Esophagus muscularis mucosa (tissue), 4 donors: ENCODE measurements around the gene MSH3. TPM values are rescaled to one million over a fixed set of nuclear protein-coding genes. Genes with fewer than 3 reads are reported as not detected.

Experiments
- DNase-seq: peaks from one replicate; pipeline ENCODE4 v3.0.0-alpha.2; 2017; ENCODE audit errors: extremely low spot score
- H3K27ac ChIP-seq, 4 donors: fragments of 200-600 bp; sonication (generic); replicated peaks in 1 of 4; 1 replicate in 3 of 4; 2 replicates in 1 of 4; pipeline ENCODE4 v1.5.1; 2016 to 2019; ENCODE audit warnings: mild to moderate bottlenecking in 1 of 4
- H3K27me3 ChIP-seq, 4 donors: fragments of 200-600 bp; sonication (generic); one replicate each; pipeline versions ENCODE4 v1.5.1 to v1.6.0; 2016 to 2019
- H3K36me3 ChIP-seq, 4 donors: fragments of 200-600 bp; sonication (generic); one replicate each; pipeline ENCODE4 v1.5.1; 2016 to 2019
- H3K4me1 ChIP-seq, 4 donors: fragments of 200-600 bp; sonication (generic); one replicate each; pipeline ENCODE4 v1.5.1; 2016 to 2019
- H3K4me3 ChIP-seq, 4 donors: fragments of 200-600 bp; sonication (generic); 1 replicate in 2 of 4; 2 replicates in 2 of 4; pipeline ENCODE4 v1.5.1; 2016 to 2019; ENCODE audit warnings: mild to moderate bottlenecking in 4 of 4, moderate library complexity in 1 of 4
- H3K9me3 ChIP-seq, 4 donors: fragments of 200-600 bp; sonication (generic); 1 replicate in 3 of 4; 2 replicates in 1 of 4; pipeline ENCODE4 v1.5.1; 2016 to 2019
- CTCF ChIP-seq, 3 experiments: fragments of 200-600 bp in 2 of 3; fragments of 450-650 bp in 1 of 3; sonication (generic) in 2 of 3; IDR thresholded peaks; one replicate each; pipeline ENCODE4 v1.5.1; 2017 to 2019; ENCODE audit warnings: antibody characterized with exemption in 3 of 3, mild to moderate bottlenecking in 2 of 3, moderate library complexity in 1 of 3
- EP300 ChIP-seq: sonication (generic); formaldehyde crosslinking; IDR thresholded peaks from one replicate; pipeline ENCODE4 v1.6.1; 2017; ENCODE audit warnings: antibody characterized with exemption
- POLR2A ChIP-seq: fragments of 450-650 bp; IDR thresholded peaks from one replicate; pipeline ENCODE4 v1.6.1; 2017; ENCODE audit warnings: antibody characterized with exemption, moderate library complexity, mild to moderate bottlenecking, low read depth
- POLR2AphosphoS5 ChIP-seq, 2 donors: sonication (generic); formaldehyde crosslinking; IDR thresholded peaks; one replicate each; pipeline ENCODE4 v1.6.1; 2017; ENCODE audit warnings: antibody characterized with exemption in 2 of 2
- WGBS: methylation state at CpG from one replicate; pipeline ENCODE4 v1.1.5; 2018; 5-methylcytosine and 5-hydroxymethylcytosine counted together
- intact Hi-C: fragments of 100-400 bp; cut with DNase I; formaldehyde crosslinking; loops from one replicate; pipeline ENCODE4 v1.15.1; 2023
- total RNA-seq, 4 donors: library from RNA; depleted of rRNA; stranded (reverse); fragments of >200 nt; gene quantifications; one replicate each; pipeline versions ENCODE4 v1.1.0 to v1.2.1, GENCODE V29; 2016

The MSH3 gene
- total RNA-seq, 4 donors from 2014 or later: 7.6 to 11.6 (median 9.3) TPM

- Histone ChIP-seq H3K27ac (no peak overlapping the region), H3K9me3 (no peaks in the 10 kb centered on the region), H3K4me1 (no peaks in the 10 kb centered on the region), H3K4me3 (no peak overlapping the region), H3K36me3 (peaks cover 0 to 67% (median 15%) of the 10 kb centered on the region in 4 donors), H3K27me3 (no peaks in the 10 kb centered on the region)
- intact Hi-C loops: no loop called here
- DNase-seq: no peak
- TF ChIP-seq EP300 (no peak), POLR2A (no peak), POLR2AphosphoS5 (IDR thresholded peaks at IDR 0.05) (no peak), CTCF (IDR thresholded peaks at IDR 0.05) (no peak)
- 85% methylated on average over 6 of the region's 6 CpGs for WGBS
Measured at GRCh38 chr5:80705216-80705769, 50.8 kb downstream of the MSH3 start.

GRCh38 chr5:80705801-80706200, 51.3 kb downstream of the MSH3 start:
- H3K36me3 ChIP-seq: peaks cover 0 to 67% (median 17%) of the 10 kb centered on the region in 4 donors
- no peak for TF ChIP-seq CTCF (IDR thresholded peaks at IDR 0.05)
- no peak for TF ChIP-seq POLR2AphosphoS5 (IDR thresholded peaks at IDR 0.05)
- no peak for TF ChIP-seq POLR2A
- TF ChIP-seq EP300: no peak
- H3K27me3 ChIP-seq: no peaks in the 10 kb centered on the region
- H3K4me1 ChIP-seq: no peaks in the 10 kb centered on the region
- H3K4me3 ChIP-seq: no peak overlapping the region
- DNase-seq: no peak
- 89% methylated on average over 4 of the region's 4 CpGs for WGBS
- intact Hi-C loops: no loop called here
- no peak overlapping the region for H3K27ac ChIP-seq
- no peaks in the 10 kb centered on the region for H3K9me3 ChIP-seq

- H3K27me3 ChIP-seq: no peaks in the 10 kb centered on the region
- intact Hi-C loops: no loop called here
- TF ChIP-seq POLR2AphosphoS5 (IDR thresholded peaks at IDR 0.05): no peak
- TF ChIP-seq CTCF (IDR thresholded peaks at IDR 0.05): no peak
- no peak for TF ChIP-seq EP300
- TF ChIP-seq POLR2A: no peak
- H3K9me3 ChIP-seq: no peaks in the 10 kb centered on the region
- no peak overlapping the region for H3K4me3 ChIP-seq
- peaks cover 0 to 69% (median 18%) of the 10 kb centered on the region in 4 donors for H3K36me3 ChIP-seq
- no peaks in the 10 kb centered on the region for H3K4me1 ChIP-seq
- 86% methylated on average over 2 of the region's 2 CpGs for WGBS
- no peak overlapping the region for H3K27ac ChIP-seq
- DNase-seq: no peak
Measured at GRCh38 chr5:80706835-80707447, 52.5 kb downstream of the MSH3 start.

- no peak for TF ChIP-seq EP300
- no peak for TF ChIP-seq POLR2AphosphoS5 (IDR thresholded peaks at IDR 0.05)
- no peak for TF ChIP-seq CTCF (IDR thresholded peaks at IDR 0.05)
- TF ChIP-seq POLR2A: no peak
- H3K27me3 ChIP-seq: no peaks in the 10 kb centered on the region
- H3K36me3 ChIP-seq: peaks cover 0 to 63% (median 11%) of the 10 kb centered on the region in 4 donors
- no peaks in the 10 kb centered on the region for H3K9me3 ChIP-seq
- WGBS: 86% methylated on average over 1 of the region's 1 CpG
- no peak for DNase-seq
- intact Hi-C loops: no loop called here
- no peaks in the 10 kb centered on the region for H3K4me1 ChIP-seq
- no peak overlapping the region for H3K27ac ChIP-seq
- no peak overlapping the region for H3K4me3 ChIP-seq
Measured at GRCh38 chr5:80707645-80708044, 53.2 kb downstream of the MSH3 start.

- no peaks in the 10 kb centered on the region for H3K4me1 ChIP-seq
- H3K4me3 ChIP-seq: no peak overlapping the region
- no peak for DNase-seq
- WGBS: 98% methylated on average over 5 of the region's 5 CpGs
- H3K9me3 ChIP-seq: no peaks in the 10 kb centered on the region
- H3K27me3 ChIP-seq: no peaks in the 10 kb centered on the region
- no peak overlapping the region for H3K27ac ChIP-seq
- H3K36me3 ChIP-seq: peaks cover 0 to 50% (median 10%) of the 10 kb centered on the region in 4 donors
- intact Hi-C loops: no loop called here
- TF ChIP-seq POLR2A (no peak), EP300 (no peak)
Measured at GRCh38 chr5:80711216-80711615, 56.8 kb downstream of the MSH3 start.
